Glutamatergic neuron (in vitro differentiated cells): ENCODE results near the gene LPCAT1. TPM values are rescaled to one million over a fixed set of nuclear protein-coding genes. Genes with fewer than 3 reads are reported as not detected.
A peak's percentile ranks its signal among the peaks of the same experiment; 100 is the strongest.

ENCODE experiments used
- DNase-seq: peaks from one replicate; pipeline ENCODE4 v3.0.0; 2022
- H3K27ac Mint-ChIP-seq: one replicate; pipeline ENCODE4 v1.8.0; 2020; ENCODE audit warnings: mild to moderate bottlenecking, mixed read lengths, inconsistent platforms; ENCODE audit not compliant: unreplicated experiment
- H3K27me3 Mint-ChIP-seq: one replicate; pipeline ENCODE4 v1.8.0; 2020; ENCODE audit warnings: mild to moderate bottlenecking, moderate library complexity, mixed read lengths, inconsistent platforms; ENCODE audit not compliant: unreplicated experiment
- H3K36me3 Mint-ChIP-seq: one replicate; pipeline ENCODE4 v1.8.0; 2020; ENCODE audit warnings: mild to moderate bottlenecking, mixed read lengths, inconsistent platforms; ENCODE audit not compliant: unreplicated experiment
- H3K4me1 Mint-ChIP-seq: one replicate; pipeline ENCODE4 v1.8.0; 2020; ENCODE audit warnings: mild to moderate bottlenecking, low read depth, mixed read lengths, inconsistent platforms; ENCODE audit not compliant: unreplicated experiment
- H3K4me3 Mint-ChIP-seq: one replicate; pipeline ENCODE4 v1.8.0; 2020; ENCODE audit warnings: mild to moderate bottlenecking, mixed read lengths, inconsistent platforms; ENCODE audit not compliant: unreplicated experiment
- H3K9me3 Mint-ChIP-seq: one replicate; pipeline ENCODE4 v1.8.0; 2020; ENCODE audit warnings: mild to moderate bottlenecking, moderate library complexity, mixed read lengths, inconsistent platforms; ENCODE audit not compliant: unreplicated experiment
- total RNA-seq: library from RNA; stranded (reverse); fragmentation: NEBNext Ultra II Directional; extraction: Animal tissue kit (Norgen Biotek cat#: 25700); gene quantifications from one replicate; pipeline ENCODE4 v1.2.1, GENCODE V29; 2021; ENCODE audit not compliant: unreplicated experiment
- TF ChIP-seq, protein P1 (sequence below): fragments of 200-600 bp; sonication (generic); IDR thresholded peaks from one replicate; pipeline ENCODE4 v1.5.0; 2021; ENCODE audit not compliant: partially characterized antibody, unreplicated experiment

Gene LPCAT1
- total RNA-seq, 1 donor from 2014 or later = 113 TPM

DNA sequence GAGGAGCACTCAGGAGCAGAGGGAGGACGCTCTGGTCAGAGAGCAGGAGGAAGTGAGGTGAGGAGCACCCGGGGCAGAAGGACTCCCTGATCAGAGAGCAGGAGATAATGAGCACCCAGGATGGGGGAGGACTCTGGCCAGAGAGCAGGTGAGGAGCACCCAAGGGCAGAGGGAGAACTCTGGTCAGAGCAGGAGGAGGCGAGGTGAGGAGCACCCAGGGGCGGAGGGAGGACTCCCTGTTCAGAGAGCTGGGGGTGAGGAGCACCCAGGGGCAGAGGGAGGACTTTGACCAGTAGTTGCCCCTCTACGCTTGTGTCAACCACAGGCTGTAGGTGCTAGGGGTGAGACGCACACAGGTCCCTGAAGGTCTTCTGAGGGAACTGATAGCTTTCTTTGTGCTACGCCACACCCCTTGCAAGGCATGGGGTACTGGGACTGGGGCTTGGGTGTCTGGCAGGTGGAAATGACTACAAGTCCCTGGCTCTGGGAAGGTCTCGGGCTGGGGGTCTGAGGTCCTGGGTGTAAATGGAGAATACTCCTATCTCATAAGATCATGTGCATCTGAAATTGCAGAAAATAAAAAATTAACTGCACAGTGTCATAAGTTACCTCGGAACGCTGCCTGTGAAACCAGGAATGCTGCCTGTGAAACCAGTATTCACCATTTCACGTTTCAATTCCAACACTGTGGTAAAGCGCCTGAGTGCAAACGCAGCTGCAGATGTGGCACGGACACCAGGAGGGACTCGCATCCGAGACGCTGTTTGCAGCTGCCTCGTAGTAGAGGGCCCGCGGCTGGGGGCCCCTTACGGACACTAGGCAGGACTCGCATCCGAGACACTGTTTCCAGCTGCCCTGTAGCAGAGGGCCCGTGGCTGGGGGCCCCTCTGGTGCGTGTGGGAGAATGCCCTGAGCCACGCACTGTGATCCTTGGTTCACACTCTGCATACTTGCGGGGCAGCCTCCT, 51.5 kb downstream of the LPCAT1 start:
- H3K36me3 Mint-ChIP-seq = peaks cover 6% of the 10 kb centered on the region
- peak; percentile 5 for DNase-seq

DNA sequence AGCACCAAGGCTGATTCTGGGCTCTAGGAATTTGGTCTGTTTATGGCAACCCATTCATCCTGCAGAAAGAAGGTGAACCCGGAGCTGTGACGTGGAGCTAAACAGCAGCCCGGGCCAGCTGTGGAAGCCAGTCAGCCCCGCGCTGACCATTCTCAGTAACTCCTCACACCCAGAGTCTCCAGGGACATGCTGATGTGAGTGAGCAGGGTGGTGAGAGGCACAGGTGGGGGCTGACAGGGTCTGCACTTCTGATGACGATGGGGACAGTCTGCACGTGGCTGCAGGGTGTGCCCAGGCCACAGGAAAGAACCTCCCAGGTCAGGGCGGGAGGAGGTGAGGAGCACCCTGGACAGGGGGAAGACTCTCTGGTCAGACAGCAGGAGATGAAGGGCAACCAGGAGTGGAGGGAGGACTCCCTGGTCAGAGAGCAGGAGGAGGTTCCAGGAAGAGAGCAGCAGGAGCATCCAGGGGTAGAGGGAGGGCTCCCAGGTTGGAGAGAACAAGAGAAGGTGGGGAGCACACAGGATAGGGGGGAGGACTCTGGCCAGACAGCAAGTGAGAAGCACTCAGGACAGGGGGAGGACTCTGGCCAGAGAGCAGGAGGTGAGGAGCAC, 52.4 kb downstream of the LPCAT1 start:
- DNase-seq = peak; percentile 5
- TF ChIP-seq, protein P1, sequence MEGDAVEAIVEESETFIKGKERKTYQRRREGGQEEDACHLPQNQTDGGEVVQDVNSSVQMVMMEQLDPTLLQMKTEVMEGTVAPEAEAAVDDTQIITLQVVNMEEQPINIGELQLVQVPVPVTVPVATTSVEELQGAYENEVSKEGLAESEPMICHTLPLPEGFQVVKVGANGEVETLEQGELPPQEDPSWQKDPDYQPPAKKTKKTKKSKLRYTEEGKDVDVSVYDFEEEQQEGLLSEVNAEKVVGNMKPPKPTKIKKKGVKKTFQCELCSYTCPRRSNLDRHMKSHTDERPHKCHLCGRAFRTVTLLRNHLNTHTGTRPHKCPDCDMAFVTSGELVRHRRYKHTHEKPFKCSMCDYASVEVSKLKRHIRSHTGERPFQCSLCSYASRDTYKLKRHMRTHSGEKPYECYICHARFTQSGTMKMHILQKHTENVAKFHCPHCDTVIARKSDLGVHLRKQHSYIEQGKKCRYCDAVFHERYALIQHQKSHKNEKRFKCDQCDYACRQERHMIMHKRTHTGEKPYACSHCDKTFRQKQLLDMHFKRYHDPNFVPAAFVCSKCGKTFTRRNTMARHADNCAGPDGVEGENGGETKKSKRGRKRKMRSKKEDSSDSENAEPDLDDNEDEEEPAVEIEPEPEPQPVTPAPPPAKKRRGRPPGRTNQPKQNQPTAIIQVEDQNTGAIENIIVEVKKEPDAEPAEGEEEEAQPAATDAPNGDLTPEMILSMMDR = no peak
- peaks cover 6% of the 10 kb centered on the region for H3K36me3 Mint-ChIP-seq

More for the DNA sequence above, 51.5 kb downstream of the LPCAT1 start:
- Mint-ChIP-seq H3K9me3 (peaks cover 6% of the 10 kb centered on the region), H3K27me3 (peaks cover 11% of the 10 kb centered on the region), H3K4me1 (peaks cover 5% of the 10 kb centered on the region), H3K27ac (no peak overlapping the region), H3K4me3 (no peak overlapping the region)
- TF ChIP-seq, protein P1 = no peak

GRCh38 chr5:1470762-1471211, 53.0 kb downstream of the LPCAT1 start:
- peaks cover 5% of the 10 kb centered on the region for H3K4me1 Mint-ChIP-seq
- peak; percentile 14 for DNase-seq
- H3K27ac Mint-ChIP-seq = no peak overlapping the region
- TF ChIP-seq, protein P1 = no peak
- peaks cover 13% of the 10 kb centered on the region for H3K27me3 Mint-ChIP-seq
- no peak overlapping the region for H3K4me3 Mint-ChIP-seq
- peaks cover 12% of the 10 kb centered on the region for H3K9me3 Mint-ChIP-seq
- peaks cover 6% of the 10 kb centered on the region for H3K36me3 Mint-ChIP-seq

More for the DNA sequence above, 52.4 kb downstream of the LPCAT1 start:
- peaks cover 11% of the 10 kb centered on the region for H3K27me3 Mint-ChIP-seq
- H3K4me1 Mint-ChIP-seq = peaks cover 5% of the 10 kb centered on the region
- H3K27ac Mint-ChIP-seq = no peak overlapping the region
- no peak overlapping the region for H3K4me3 Mint-ChIP-seq
- peaks cover 8% of the 10 kb centered on the region for H3K9me3 Mint-ChIP-seq

DNA sequence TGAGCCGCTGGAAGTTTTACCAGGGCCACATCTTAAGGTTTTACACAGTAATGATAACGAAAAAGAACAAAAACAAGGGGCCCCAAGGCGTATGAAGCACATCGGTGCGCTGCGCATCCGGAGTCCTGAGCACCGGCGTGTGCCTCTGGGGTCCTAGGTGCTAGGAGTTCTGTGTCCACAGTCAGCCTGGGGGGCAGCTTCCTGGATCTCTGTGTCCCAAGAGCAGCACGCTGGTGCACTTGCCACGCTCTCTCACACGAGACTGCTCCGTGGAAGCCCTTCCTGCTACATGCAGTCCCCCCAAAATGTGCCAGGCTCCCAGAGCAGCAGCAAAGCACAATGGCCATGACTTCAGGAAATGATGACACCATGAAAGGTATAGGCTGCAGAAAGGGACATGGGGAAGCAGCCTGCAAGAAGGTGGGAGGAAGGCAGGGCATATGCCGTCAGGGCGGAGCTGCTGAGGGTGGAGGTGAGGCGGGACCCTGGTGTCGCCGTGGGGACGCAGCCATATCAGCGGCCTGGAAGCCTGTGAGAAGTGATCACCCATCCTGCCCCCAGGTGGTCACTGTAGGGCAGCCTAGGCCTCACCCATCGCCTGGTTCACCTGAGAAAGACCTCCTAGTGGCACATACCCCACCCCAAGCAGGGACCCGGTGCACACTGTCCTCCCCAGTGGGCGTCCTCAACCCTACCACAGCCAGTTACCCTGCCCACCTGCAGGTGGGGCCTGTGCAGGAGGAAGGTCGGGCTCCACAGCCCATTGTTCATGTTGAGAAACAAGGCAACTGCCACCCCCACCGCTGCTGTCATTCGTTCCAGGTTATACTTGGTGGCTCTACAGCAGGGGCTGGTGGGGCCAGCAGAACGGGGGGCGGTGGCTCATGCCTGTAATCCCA, 54.9 kb downstream of the LPCAT1 start:
- TF ChIP-seq, protein P1 = no peak
- peak; percentile 19 for DNase-seq
- H3K27me3 Mint-ChIP-seq = peaks cover 22% of the 10 kb centered on the region
- peaks cover 5% of the 10 kb centered on the region for H3K4me1 Mint-ChIP-seq
- peaks cover 24% of the 10 kb centered on the region for H3K9me3 Mint-ChIP-seq
- H3K36me3 Mint-ChIP-seq = peaks cover 18% of the 10 kb centered on the region
- peak overlapping the region; percentile 83 for H3K27ac Mint-ChIP-seq
- H3K4me3 Mint-ChIP-seq = no peak overlapping the region
